Cardiac fibroblast (primary cell): ENCODE measurements around the gene ATXN7L1.

Experiments used
- DNase-seq, 2 donors: peaks; one replicate each; pipeline versions ENCODE4 v3.0.0 to v3.0.0-alpha.2; 2010; ENCODE audit warnings: low read depth in 2 of 2
- H3K4me3 ChIP-seq, 2 donors: replicated peaks in 1 of 2; 1 replicate in 1 of 2; 2 replicates in 1 of 2; pipeline ENCODE4 v1.5.1; 2011; ENCODE audit warnings: low read depth in 2 of 2, low read length in 2 of 2, mild to moderate bottlenecking in 2 of 2, moderate library complexity in 1 of 2
- TF ChIP-seq, protein P1 (sequence below): IDR thresholded peaks from one replicate; pipeline ENCODE4 v1.5.1; 2011; ENCODE audit warnings: low read depth, mild to moderate bottlenecking, low read length, inconsistent platforms

Gene ATXN7L1

DNA sequence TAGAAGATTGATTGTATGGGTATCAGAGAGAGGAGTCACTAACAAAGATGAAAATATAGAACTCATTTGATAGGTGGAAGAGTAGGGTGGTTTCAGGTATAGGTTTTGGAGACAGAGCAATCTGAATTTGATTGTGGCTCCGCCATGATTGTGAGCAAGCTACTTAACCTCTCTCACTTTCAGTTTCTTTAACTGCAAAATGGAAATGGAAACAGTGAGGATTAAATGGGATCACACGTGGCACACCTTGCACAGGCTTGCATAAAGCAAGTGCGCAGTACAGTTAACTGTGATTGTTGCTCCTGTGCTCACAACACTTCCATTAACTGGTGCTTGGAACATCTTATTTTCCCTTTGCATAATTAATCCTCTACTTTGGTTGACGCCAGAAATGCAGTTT lies 54.9 kb downstream of the ATXN7L1 start:
- no peak overlapping the region for H3K4me3 ChIP-seq
- DNase-seq, result no peak
- TF ChIP-seq, protein P1, sequence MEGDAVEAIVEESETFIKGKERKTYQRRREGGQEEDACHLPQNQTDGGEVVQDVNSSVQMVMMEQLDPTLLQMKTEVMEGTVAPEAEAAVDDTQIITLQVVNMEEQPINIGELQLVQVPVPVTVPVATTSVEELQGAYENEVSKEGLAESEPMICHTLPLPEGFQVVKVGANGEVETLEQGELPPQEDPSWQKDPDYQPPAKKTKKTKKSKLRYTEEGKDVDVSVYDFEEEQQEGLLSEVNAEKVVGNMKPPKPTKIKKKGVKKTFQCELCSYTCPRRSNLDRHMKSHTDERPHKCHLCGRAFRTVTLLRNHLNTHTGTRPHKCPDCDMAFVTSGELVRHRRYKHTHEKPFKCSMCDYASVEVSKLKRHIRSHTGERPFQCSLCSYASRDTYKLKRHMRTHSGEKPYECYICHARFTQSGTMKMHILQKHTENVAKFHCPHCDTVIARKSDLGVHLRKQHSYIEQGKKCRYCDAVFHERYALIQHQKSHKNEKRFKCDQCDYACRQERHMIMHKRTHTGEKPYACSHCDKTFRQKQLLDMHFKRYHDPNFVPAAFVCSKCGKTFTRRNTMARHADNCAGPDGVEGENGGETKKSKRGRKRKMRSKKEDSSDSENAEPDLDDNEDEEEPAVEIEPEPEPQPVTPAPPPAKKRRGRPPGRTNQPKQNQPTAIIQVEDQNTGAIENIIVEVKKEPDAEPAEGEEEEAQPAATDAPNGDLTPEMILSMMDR, result no peak

DNA sequence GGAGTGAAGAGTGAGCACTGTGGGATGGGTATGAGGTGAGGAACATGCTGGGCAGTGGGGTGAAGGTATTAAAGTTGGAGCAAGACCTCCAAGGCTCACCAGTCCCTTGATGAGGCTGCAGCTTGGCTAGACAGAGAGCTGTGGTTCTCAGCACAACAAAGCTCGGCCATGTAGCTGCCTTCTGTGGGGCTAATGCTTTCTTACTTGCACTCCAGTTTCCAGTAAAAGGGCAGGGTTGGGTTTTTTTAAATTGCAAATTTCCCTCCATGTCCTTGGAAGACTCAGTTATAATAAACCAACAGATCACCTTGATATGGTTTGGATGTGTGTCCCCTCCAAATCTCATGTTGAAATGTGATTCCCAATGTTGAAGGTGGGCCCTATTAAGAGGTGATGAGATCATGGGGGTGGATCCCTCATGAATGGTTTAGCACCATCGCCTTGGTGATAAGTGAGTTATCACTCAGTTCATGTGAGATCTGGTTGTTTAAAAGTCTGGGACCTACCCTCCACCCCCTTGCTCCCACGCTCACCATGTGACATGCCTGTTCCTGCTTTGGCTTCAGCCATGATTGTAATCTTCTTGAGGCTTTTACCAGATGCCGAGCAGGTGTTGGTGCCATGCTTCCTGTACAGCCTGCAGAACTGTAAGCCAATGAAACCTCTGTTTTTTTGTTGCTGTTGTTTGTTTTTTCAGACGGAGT lies 55.9 kb downstream of the ATXN7L1 start:
- no peak overlapping the region for H3K4me3 ChIP-seq
- no peak for DNase-seq
- TF ChIP-seq, protein P1, result no peak

DNA sequence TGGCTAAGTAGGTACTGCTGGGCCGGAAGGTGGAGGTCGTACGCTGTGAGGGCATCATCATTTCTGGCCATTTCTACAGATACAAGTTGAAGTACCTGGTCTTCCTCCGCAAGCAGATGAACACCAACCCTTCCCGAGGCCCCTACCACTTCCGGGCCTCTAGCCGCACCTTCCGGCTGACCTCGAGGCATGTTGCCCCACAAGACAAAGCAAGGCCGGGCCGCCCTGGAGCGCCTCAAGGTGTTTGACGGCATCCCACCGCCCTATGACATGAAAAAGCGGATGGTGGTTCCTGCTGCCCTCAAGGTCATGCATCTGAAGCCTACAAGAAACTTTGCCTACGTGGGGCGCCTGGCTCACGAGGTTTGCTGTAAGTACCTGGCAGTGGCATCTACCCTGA lies 56.8 kb downstream of the ATXN7L1 start:
- H3K4me3 ChIP-seq, result no peak overlapping the region
- no peak for DNase-seq
- TF ChIP-seq, protein P1, result no peak

DNA sequence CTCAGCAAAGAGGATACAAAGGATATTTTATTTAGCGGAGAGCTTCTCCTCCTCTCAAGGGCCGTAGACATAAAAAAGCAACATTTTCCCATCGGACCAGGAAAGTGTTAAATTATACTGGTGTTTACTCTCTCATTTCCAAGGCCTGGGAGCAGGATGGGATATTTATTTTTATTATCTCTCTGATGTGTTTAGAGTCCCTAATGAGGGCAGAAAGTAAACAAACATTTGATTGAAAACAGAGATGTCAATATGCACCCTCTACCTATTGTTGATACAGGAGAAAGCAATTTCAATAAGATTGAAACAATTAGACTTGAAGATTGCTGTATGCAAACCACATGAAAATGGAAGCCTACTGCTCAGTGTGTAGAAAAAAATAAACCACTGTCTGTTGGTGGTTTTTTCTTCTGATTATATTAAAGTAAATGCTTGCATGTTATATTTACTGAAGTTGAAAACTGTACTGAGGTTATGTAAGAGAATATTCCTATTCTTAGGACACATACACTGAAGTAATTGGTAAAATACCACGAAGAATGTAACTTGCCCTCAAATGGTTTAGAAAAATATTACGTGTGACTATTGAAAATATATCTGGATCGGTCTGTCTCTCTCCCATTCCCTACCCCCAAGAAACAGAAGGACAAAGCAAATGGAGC lies 59.3 kb downstream of the ATXN7L1 start:
- no peak overlapping the region for H3K4me3 ChIP-seq
- DNase-seq, result no peak
- TF ChIP-seq, protein P1, result no peak

DNA sequence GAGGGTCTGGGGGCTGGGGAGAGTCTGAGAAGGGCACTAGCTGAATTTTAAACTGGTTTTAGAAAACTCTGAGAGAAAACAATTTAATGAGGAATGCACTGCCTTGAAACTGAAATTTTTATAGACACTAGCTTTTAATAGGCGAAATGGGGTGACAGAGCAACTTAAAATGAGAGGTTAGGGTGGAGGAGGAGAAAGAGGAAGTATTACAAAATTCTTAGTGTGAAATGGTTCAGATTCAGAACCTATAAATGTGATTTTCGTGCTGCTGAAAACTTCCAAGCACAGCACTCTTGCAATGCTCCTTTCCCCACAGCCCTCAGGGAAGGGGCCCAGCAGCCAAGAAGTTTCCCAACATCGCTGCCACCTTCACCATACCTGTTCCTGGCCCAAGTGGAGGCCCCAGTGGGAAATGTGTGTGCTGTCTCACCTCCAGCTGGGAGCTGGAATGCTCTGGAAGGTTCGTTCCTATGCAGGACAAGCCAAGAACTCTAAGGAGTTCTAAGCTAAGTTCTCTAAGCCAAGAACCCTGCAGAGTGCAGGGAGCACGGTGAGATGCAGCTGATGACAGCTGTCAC lies 60.0 kb downstream of the ATXN7L1 start:
- DNase-seq, result no peak
- no peak overlapping the region for H3K4me3 ChIP-seq
- TF ChIP-seq, protein P1, result no peak

DNA sequence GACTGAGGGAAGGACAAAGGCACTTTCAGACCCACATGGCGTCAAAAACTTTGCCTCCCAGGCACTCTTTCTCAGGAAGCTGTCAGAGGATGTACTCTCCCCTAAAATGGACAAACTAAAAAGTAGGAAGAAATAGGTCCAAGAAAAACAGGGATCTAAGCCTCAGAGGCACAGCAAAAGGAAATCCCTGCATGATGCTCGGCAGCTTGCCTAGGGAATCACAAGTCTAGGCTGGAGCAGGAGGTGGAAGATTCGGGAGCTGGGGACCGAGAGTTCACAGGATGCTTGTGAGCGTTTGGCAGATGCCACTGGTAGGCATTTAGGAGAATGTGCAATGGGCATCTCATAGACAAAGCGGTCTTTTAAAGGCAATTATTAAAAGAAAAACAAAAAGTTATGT lies 60.8 kb downstream of the ATXN7L1 start:
- TF ChIP-seq, protein P1, result no peak
- no peak overlapping the region for H3K4me3 ChIP-seq
- peak; percentile 17 to 51 for DNase-seq
